ENCODE results near the gene CFLAR. TPM values are rescaled to one million over a fixed set of nuclear protein-coding genes. Genes with fewer than 3 reads are reported as not detected.

CFLAR gene
- total and polyA plus RNA-seq, 2 of the 4 experiments (the other 2 are of a cell fraction), result 29.2 to 59.9 TPM

DNA sequence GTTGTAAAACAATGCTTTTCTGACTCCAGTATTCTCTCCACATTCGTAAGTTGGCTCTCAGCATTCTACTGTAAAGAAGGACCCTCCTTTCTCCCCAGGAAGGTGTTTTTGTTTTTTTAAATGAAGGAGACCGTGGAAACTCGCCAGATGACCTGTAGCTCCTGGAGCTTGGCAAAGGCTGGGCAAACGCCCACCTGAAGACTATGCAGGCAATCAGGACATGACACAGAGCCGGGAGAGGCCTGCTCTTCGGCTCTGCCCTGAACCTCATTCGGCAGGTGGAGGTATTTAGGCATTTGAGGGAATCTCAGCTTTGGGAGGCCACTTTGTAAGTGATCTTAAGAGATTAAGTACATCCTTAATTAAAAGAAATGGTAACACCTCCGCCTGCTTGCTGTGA lies 84.4 kb downstream of the CFLAR start:
- in situ Hi-C loops (cut with MboI; ENCODE audit: low sequenced_read_pairs) (no loop called here), dilution Hi-C loops (cut with HindIII; ENCODE audit: low sequenced_read_pairs, unreplicated experiment) (no loop called here), intact Hi-C loops (cut with micrococcal nuclease) (no loop called here)
- H2BK5ac ChIP-seq (ENCODE audit: low read depth, low read length, poor library complexity, severe bottlenecking), result no peak overlapping the region
- H3K27me3 ChIP-seq (ENCODE audit: control insufficient read depth, insufficient read depth, low read length), result peaks cover 3% of the 10 kb centered on the region; the same call in 1 of the 2 replicates
- no peak overlapping the region for H3K56ac ChIP-seq (ENCODE audit: extremely low read depth, insufficient read depth, low read length)
- no peak overlapping the region for H4K91ac ChIP-seq (ENCODE audit: insufficient read depth, low read depth, low read length)
- no peak overlapping the region for H4K8ac ChIP-seq (ENCODE audit: low read depth in 2 of 2, low read length in 2 of 2)
- POLR2A ChIA-PET (ENCODE audit: unreplicated experiment), result no interaction called here
- H3K4ac ChIP-seq (ENCODE audit: low read depth, low read length), result no peak overlapping the region
- H2AK5ac ChIP-seq (ENCODE audit: low read depth, low read length), result no peak overlapping the region
- no peaks in the 10 kb centered on the region for H3K9me3 ChIP-seq (ENCODE audit: control insufficient read depth, insufficient read depth, low read length)
- no peaks in the 10 kb centered on the region for H4K20me1 ChIP-seq (ENCODE audit: insufficient read depth, low read length)
- no peak overlapping the region for H3K4me3 ChIP-seq (ENCODE audit: insufficient read depth, low read depth, low read length)
- H3K36me3 ChIP-seq (ENCODE audit: control insufficient read depth, insufficient read depth, low read length), result no peaks in the 10 kb centered on the region
- no peak overlapping the region for H2BK15ac ChIP-seq (ENCODE audit: low read depth, low read length)
- no peak overlapping the region for H3K9ac ChIP-seq (ENCODE audit: low read depth, low read length)
- no peak overlapping the region for H2BK120ac ChIP-seq (ENCODE audit: low read depth, low read length)
- CTCF ChIA-PET, result interaction anchor here (1.1 kb wide), 1 partner anchor 9 kb away, joined by 3 read pairs; no protein-coding TSS in a partner anchor
- no peak overlapping the region for H3K18ac ChIP-seq (ENCODE audit: low read depth, low read length)
- BruUV-seq (replicated peaks), result no TSS peak
- H3K27ac ChIP-seq (ENCODE audit: insufficient read depth, low read length), result no peak overlapping the region
- H4K5ac ChIP-seq (ENCODE audit: low read depth, low read length), result no peak overlapping the region
- no peaks in the 10 kb centered on the region for H3K79me1 ChIP-seq (ENCODE audit: low read depth in 1 of 2, low read length in 2 of 2)
- no peak overlapping the region for H2AK9ac ChIP-seq (replicated peaks; ENCODE audit: low read depth, low read length, poor library complexity)
- no peak overlapping the region for H3K14ac ChIP-seq (replicated peaks; ENCODE audit: low read depth, low read length)
- 72% methylated on average over 3 of the region's 8 CpGs; no CpG with 5 or more reads in 1 of the 2 experiments for WGBS, 2 experiments (ENCODE audit: extremely low coverage in 2 of 2, insufficient read length in 1 of 2)
- TF ChIP-seq RFX5 (IDR thresholded peaks at IDR 0.05; ENCODE audit: low read depth, low read length) (no peak), POLR2A (IDR thresholded peaks at IDR 0.05; ENCODE audit: low read depth, low read length) (no peak), MAZ (IDR thresholded peaks at IDR 0.05; ENCODE audit: borderline replicate concordance, low read depth, low read length) (no peak), FOS (IDR thresholded peaks at IDR 0.05; ENCODE audit: low read depth, low read length) (no peak), RCOR1 (IDR thresholded peaks at IDR 0.05; ENCODE audit: insufficient replicate concordance, low read length) (no peak), RAD21 (IDR thresholded peaks at IDR 0.05; ENCODE audit: low read length) (no peak), CEBPB (IDR thresholded peaks at IDR 0.05; ENCODE audit: low read depth, low read length) (no peak), NFE2L2 (IDR thresholded peaks at IDR 0.05; ENCODE audit: low read depth, low read length) (no peak), BHLHE40 (IDR thresholded peaks at IDR 0.05; ENCODE audit: low read depth, low read length) (no peak), MAFK (IDR thresholded peaks at IDR 0.05; ENCODE audit: low read depth, low read length) (no peak), CHD1 (IDR thresholded peaks at IDR 0.05; ENCODE audit: low read depth, low read length) (no peak), MXI1 (IDR thresholded peaks at IDR 0.05; ENCODE audit: borderline replicate concordance, low read depth, low read length) (no peak), SMC3 (IDR thresholded peaks at IDR 0.05; ENCODE audit: low read depth, low read length) (no peak)
- TF ChIP-seq, protein P1, sequence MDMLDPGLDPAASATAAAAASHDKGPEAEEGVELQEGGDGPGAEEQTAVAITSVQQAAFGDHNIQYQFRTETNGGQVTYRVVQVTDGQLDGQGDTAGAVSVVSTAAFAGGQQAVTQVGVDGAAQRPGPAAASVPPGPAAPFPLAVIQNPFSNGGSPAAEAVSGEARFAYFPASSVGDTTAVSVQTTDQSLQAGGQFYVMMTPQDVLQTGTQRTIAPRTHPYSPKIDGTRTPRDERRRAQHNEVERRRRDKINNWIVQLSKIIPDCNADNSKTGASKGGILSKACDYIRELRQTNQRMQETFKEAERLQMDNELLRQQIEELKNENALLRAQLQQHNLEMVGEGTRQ (IDR thresholded peaks at IDR 0.05; ENCODE audit: low read depth, low read length), result no peak
- TF ChIP-seq, protein P2, sequence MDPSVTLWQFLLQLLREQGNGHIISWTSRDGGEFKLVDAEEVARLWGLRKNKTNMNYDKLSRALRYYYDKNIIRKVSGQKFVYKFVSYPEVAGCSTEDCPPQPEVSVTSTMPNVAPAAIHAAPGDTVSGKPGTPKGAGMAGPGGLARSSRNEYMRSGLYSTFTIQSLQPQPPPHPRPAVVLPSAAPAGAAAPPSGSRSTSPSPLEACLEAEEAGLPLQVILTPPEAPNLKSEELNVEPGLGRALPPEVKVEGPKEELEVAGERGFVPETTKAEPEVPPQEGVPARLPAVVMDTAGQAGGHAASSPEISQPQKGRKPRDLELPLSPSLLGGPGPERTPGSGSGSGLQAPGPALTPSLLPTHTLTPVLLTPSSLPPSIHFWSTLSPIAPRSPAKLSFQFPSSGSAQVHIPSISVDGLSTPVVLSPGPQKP (IDR thresholded peaks at IDR 0.05; ENCODE audit: borderline replicate concordance, low read depth, low read length), result no peak
- TF ChIP-seq, protein P3, sequence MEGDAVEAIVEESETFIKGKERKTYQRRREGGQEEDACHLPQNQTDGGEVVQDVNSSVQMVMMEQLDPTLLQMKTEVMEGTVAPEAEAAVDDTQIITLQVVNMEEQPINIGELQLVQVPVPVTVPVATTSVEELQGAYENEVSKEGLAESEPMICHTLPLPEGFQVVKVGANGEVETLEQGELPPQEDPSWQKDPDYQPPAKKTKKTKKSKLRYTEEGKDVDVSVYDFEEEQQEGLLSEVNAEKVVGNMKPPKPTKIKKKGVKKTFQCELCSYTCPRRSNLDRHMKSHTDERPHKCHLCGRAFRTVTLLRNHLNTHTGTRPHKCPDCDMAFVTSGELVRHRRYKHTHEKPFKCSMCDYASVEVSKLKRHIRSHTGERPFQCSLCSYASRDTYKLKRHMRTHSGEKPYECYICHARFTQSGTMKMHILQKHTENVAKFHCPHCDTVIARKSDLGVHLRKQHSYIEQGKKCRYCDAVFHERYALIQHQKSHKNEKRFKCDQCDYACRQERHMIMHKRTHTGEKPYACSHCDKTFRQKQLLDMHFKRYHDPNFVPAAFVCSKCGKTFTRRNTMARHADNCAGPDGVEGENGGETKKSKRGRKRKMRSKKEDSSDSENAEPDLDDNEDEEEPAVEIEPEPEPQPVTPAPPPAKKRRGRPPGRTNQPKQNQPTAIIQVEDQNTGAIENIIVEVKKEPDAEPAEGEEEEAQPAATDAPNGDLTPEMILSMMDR (conservative IDR thresholded peaks at IDR 0.05; ENCODE audit: low read depth, low read length), result no peak
- no peak overlapping the region for H2BK20ac ChIP-seq (ENCODE audit: low read depth, low read length)
- H3K4me1 ChIP-seq (ENCODE audit: control insufficient read depth, insufficient read depth, low read length), result no peaks in the 10 kb centered on the region
- no peak overlapping the region for H2AFZ ChIP-seq (replicated peaks; ENCODE audit: low read length, poor library complexity)
- ATAC-seq (ENCODE audit: low read depth), result no peak
- no peak for DNase-seq
- H3K4me2 ChIP-seq (ENCODE audit: low read depth, low read length), result no peak overlapping the region
- no peak overlapping the region for H3K23ac ChIP-seq (ENCODE audit: low read depth, low read length)
- no peaks in the 10 kb centered on the region for H3K9me1 ChIP-seq (ENCODE audit: insufficient read depth, low read length)

Measured in IMR-90 (cell line).